ENCODE measurements around the gene CLIP2.
"Not testable (repeated sequence)": the region's sequence is repeated elsewhere in the genome, so short reads cannot be mapped to it uniquely, and the experiment has no call there.

CLIP2 gene

GRCh38 chr7:74334030-74334429, 44.8 kb downstream of the CLIP2 start:
- no peak for DNase-seq (ENCODE audit: low read depth)

GRCh38 chr7:74337926-74338325, 48.7 kb downstream of the CLIP2 start:
- no peak for DNase-seq (ENCODE audit: low read depth)

GRCh38 chr7:74338366-74339108, 49.3 kb downstream of the CLIP2 start:
- no peak for DNase-seq (ENCODE audit: low read depth)

- not testable (repeated sequence) for DNase-seq (ENCODE audit: low read depth)
Measured at GRCh38 chr7:74339648-74340047, 50.4 kb downstream of the CLIP2 start.

GRCh38 chr7:74343281-74344131, 54.3 kb downstream of the CLIP2 start:
- no peak for DNase-seq (ENCODE audit: low read depth)

- no peak for DNase-seq (ENCODE audit: low read depth)
Measured at GRCh38 chr7:74344132-74344496, 54.9 kb downstream of the CLIP2 start.

DNA sequence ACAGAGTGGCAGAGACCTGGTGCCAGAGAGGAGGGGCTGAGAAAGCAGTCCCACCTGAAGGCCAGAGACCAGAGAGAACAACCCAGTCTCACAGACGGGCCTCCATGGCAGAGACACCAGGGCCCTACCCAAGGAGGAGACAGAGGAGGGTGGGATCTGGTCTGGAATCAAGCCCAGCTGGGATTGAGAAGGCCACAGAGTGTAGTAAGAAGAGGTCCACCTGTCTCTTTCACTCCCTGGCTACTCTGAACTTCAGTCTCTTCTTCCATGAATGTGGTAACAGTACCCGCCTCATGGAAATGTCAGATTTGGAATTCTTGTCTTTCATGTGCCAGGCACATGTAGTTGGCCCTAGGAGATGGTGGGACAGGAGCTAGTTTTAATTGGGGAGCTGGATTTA, 55.6 kb downstream of the CLIP2 start:
- DNase-seq (ENCODE audit: low read depth): no peak

GRCh38 chr7:74345970-74346369, 56.8 kb downstream of the CLIP2 start:
- no peak for DNase-seq (ENCODE audit: low read depth)

DNA sequence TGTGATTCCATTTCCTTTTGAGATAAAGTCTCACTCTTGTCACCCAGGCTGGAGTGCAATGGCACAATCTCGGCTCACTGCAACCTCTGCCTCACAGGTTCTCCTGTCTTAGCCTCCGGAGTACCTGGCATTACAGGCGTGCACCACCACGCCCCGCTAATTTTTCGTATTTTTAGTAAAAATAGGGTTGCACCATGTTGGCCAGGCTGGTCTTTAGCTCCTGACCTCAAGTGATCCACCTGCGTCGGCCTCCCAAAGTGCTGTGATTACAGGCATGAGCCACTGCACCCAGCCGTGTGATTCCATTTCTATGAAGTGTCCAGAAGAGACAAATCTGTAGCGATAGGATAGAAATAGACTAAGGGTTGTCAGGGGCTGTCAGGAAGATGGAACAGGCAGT, 60.4 kb downstream of the CLIP2 start:
- no peak for DNase-seq (ENCODE audit: low read depth)

- DNase-seq (ENCODE audit: low read depth): no peak
Measured at GRCh38 chr7:74350751-74351150, 61.5 kb downstream of the CLIP2 start.

- no peak for DNase-seq (ENCODE audit: low read depth)
Measured at GRCh38 chr7:74351836-74352235, 62.6 kb downstream of the CLIP2 start.

DNA sequence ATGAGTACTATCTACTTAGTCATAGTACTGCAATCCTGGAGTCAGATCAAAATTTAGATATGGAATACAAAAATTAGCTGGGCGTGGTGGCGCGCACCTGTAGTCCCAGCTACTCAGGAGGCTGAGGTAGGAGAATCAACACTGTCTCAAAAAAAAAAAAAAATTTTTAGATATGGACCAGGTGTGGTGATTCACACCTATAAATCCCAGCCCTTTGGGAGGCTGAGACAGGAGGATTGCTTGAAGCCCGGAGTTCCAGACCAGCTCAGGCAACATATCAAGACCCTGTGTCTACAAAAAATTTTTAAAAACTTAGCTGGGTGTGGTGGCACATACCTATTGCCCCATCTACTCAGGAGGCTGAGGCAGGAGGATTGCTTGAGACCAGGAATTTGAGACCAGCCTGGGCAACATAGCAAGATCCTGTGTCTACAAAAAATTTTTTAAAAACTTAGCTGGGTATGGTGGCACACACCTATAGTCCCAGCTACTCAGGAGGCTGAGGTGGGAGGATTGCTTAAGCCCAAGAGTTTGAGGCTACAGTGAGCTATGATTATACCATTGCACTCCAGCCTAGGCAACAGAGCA, 63.4 kb downstream of the CLIP2 start:
- DNase-seq (ENCODE audit: low read depth): not testable (repeated sequence)

- no peak for DNase-seq (ENCODE audit: low read depth)
Measured at GRCh38 chr7:74354009-74354408, 64.8 kb downstream of the CLIP2 start.

- DNase-seq (ENCODE audit: low read depth): no peak
Measured at GRCh38 chr7:74355091-74355490, 65.9 kb downstream of the CLIP2 start.

GRCh38 chr7:74356589-74357315, 67.5 kb downstream of the CLIP2 start:
- DNase-seq (ENCODE audit: low read depth): no peak

GRCh38 chr7:74360008-74360407, 70.8 kb downstream of the CLIP2 start:
- no peak for DNase-seq (ENCODE audit: low read depth)

DNA sequence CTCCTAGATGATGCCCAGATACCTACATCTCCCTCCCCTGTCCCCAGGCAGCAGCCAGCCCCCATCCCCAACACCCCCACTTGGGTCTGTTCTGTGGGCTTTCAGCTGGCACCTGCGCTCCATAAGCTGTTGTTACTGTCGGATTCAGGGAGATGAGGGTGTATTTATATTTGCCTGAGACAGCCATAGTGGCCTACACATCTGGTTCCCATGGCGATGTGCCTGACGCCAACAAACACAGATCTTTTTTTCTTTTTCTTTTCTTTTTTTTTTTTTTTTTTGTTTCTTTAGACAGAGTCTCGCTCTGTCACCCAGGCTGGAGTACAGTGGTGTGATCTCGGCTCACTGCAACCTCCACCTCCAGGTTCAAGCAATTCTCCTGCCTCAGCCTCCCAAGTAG, 73.1 kb downstream of the CLIP2 start:
- DNase-seq (ENCODE audit: low read depth): no peak

DNA sequence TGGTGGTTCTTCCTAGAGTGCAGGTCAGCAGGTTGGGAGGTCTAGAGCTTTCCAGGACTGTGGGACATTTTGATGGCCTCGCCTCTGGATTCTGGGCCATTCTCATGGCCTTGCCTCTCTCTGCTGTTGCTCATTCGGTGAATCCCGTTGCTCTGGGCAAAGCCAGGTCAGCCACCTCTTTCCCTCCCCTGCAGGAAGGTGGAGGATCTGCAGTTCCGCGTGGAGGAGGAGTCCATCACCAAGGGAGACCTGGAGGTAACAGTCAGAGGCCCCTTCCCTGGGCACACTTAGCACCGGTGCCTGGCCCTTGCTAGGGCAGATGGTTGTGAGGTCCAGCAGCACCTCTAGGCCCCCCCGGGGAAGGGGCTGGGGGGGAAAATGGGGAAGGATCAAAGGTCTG, 74.9 kb downstream of the CLIP2 start:
- no peak for DNase-seq (ENCODE audit: low read depth)

DNA sequence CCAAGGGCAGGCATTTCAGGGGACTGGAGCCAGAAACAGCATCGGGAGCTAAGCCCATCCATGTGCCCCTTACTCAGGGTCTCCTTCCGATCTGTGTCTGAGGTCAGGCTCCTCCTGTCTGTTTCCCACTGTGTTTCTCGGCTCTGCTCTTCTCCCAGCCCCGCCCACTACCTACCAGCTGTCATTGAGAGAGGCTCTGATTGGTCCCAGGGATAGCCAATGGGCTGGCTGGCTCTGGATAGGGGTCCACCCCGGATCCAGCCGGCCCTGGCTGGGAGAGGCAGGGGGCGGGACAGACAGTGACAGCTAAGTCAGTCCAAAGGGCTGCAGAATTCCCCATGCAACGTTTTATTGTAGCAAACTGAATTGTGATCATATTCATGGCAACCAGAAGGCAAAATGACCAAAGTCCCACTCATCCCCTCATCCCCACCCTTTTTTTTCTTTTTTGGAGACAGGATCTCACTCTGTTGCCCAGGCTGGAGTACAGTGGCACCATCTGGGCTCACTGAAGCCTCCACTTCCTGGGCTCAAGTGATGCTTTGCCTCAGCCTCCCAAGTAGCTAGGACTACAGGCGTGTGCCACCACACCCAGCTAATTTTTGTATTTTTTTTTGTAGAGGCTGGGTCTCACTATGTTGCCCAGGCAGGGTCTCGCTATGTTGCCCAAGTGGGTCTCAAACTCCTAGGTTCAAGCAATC, 76.3 kb downstream of the CLIP2 start:
- no peak for DNase-seq (ENCODE audit: low read depth)

DNA sequence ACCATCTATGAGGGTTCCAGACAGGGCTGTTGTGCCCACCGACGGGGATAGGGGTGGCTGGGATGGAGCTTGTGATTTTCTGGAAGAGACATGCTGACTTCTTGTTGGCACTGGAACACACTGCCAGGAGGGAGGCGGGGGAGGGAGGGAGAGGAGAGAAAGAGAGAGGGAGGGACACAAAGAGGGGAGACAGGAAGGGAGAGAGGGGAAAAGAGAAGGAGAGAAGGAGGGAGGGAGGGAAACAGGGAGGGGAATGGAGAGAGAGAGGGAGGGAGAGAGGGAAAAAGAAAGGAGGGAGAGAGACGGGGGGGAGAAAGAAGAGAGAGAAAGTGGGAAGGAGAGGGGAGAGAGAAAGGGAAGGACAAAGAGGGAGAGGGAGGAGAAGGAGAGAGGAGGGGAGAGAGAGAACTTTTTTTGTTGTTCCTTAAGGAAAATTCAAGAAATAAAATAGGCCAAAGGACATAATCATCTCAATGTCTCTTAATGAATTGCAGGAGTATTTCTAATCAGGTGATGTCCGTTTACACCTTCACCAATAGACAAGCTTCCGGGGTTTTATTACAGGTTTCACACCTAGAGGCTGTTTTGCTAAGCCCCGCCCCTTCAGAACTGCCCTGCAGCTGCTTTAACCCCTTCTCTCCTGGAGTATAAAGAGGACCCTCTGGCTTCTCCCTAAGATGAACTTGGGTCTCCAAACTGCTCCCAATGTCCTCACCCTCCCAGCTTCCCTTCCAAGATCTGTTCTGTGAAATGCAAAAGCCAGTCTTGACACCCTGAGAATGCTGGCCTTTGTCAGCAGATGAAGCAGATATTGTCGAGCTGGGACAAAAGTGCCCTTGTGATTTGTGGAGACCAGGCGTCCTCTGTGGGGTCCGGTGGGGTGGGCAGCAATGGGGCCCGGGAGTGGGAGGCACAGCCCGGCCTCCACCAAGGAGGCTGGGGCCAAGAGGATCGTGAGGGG, 82.5 kb downstream of the CLIP2 start:
- DNase-seq (ENCODE audit: low read depth): no peak
